ENCODE measurements around the gene LAD1. TPM values are rescaled to one million over a fixed set of nuclear protein-coding genes. Genes with fewer than 3 reads are reported as not detected.

Gene LAD1
- polyA plus RNA-seq, 6 donors from 2014 or later, result not detected

- peak overlapping the region in 1 of 6 donors; percentile 3 for H3K27ac Mint-ChIP-seq
- H3K4me3 Mint-ChIP-seq, result no peak overlapping the region
- H3K36me3 Mint-ChIP-seq, result no peaks in the 10 kb centered on the region
- DNase-seq (no peak), ATAC-seq (ENCODE audit: low read depth in 2 of 2) (no peak)
- no peaks in the 10 kb centered on the region for H3K9me3 Mint-ChIP-seq
- H3K27me3 Mint-ChIP-seq, result peaks cover 12 to 41% (median 41%) of the 10 kb centered on the region in 3 donors
- peaks cover 0 to 6% (median 4%) of the 10 kb centered on the region in 3 donors for H3K4me1 Mint-ChIP-seq
These were observed 10.3 kb upstream of the LAD1 start for GRCh38 chr1:201409440-201409839.

GRCh38 chr1:201408834-201409200 is 9.7 kb upstream of the LAD1 start:
- peaks cover 12 to 43% (median 41%) of the 10 kb centered on the region in 3 donors for H3K27me3 Mint-ChIP-seq
- ATAC-seq (ENCODE audit: low read depth in 2 of 2), result no peak
- no peaks in the 10 kb centered on the region for H3K36me3 Mint-ChIP-seq
- no peak overlapping the region for H3K27ac Mint-ChIP-seq
- no peaks in the 10 kb centered on the region for H3K9me3 Mint-ChIP-seq
- H3K4me1 Mint-ChIP-seq, result peaks cover 0 to 6% (median 4%) of the 10 kb centered on the region in 3 donors
- H3K4me3 Mint-ChIP-seq, result peak overlapping the region in 1 of 8 donors; percentile 47
- no peak for DNase-seq

- no peaks in the 10 kb centered on the region for H3K36me3 Mint-ChIP-seq
- DNase-seq (peak; percentile 28), ATAC-seq (ENCODE audit: low read depth in 2 of 2) (peak; percentile 39 to 47)
- no peak overlapping the region for H3K27ac Mint-ChIP-seq
- peaks cover 0 to 6% (median 4%) of the 10 kb centered on the region in 3 donors for H3K4me1 Mint-ChIP-seq
- H3K4me3 Mint-ChIP-seq, result peak overlapping the region in 1 of 8 donors; percentile 21
- no peaks in the 10 kb centered on the region for H3K9me3 Mint-ChIP-seq
- H3K27me3 Mint-ChIP-seq, result peaks cover 12 to 43% (median 41%) of the 10 kb centered on the region in 3 donors
These were observed 9.2 kb upstream of the LAD1 start for GRCh38 chr1:201408176-201408833.

- Mint-ChIP-seq H3K4me3 (no peak overlapping the region), H3K27ac (peak overlapping the region in 1 of 6 donors; percentile 42), H3K36me3 (no peaks in the 10 kb centered on the region), H3K4me1 (peaks cover 0 to 6% (median 4%) of the 10 kb centered on the region in 3 donors), H3K9me3 (no peaks in the 10 kb centered on the region), H3K27me3 (peaks cover 9 to 43% (median 41%) of the 10 kb centered on the region in 3 donors)
- DNase-seq, result no peak
- no peak for ATAC-seq (ENCODE audit: low read depth in 2 of 2)
These were observed 7.8 kb upstream of the LAD1 start for GRCh38 chr1:201406831-201407406.

- no peak for DNase-seq
- Mint-ChIP-seq H3K4me3 (no peak overlapping the region), H3K36me3 (no peaks in the 10 kb centered on the region), H3K27ac (no peak overlapping the region), H3K9me3 (no peaks in the 10 kb centered on the region), H3K27me3 (peaks cover 11 to 34% (median 32%) of the 10 kb centered on the region in 3 donors), H3K4me1 (peaks cover 0 to 6% (median 4%) of the 10 kb centered on the region in 3 donors)
- ATAC-seq (ENCODE audit: low read depth in 2 of 2), result no peak
These were observed 6.3 kb upstream of the LAD1 start for GRCh38 chr1:201405484-201405831.

GRCh38 chr1:201404722-201405483 is 5.8 kb upstream of the LAD1 start:
- ATAC-seq (ENCODE audit: low read depth in 2 of 2), result no peak
- Mint-ChIP-seq H3K36me3 (no peaks in the 10 kb centered on the region), H3K27ac (no peak overlapping the region), H3K4me3 (no peak overlapping the region), H3K4me1 (peaks cover 0 to 6% (median 4%) of the 10 kb centered on the region in 3 donors), H3K9me3 (no peaks in the 10 kb centered on the region), H3K27me3 (peaks cover 16 to 31% (median 28%) of the 10 kb centered on the region in 3 donors)
- DNase-seq, result no peak

GRCh38 chr1:201404055-201404454 is 4.9 kb upstream of the LAD1 start:
- no peak overlapping the region for H3K27ac Mint-ChIP-seq
- no peaks in the 10 kb centered on the region for H3K36me3 Mint-ChIP-seq
- no peak overlapping the region for H3K4me3 Mint-ChIP-seq
- H3K27me3 Mint-ChIP-seq, result peaks cover 12 to 26% (median 20%) of the 10 kb centered on the region in 3 donors
- no peaks in the 10 kb centered on the region for H3K9me3 Mint-ChIP-seq
- peaks cover 0 to 6% (median 4%) of the 10 kb centered on the region in 3 donors for H3K4me1 Mint-ChIP-seq
- ATAC-seq (ENCODE audit: low read depth in 2 of 2), result no peak
- DNase-seq, result no peak

- no peak for DNase-seq
- Mint-ChIP-seq H3K4me3 (no peak overlapping the region), H3K9me3 (no peaks in the 10 kb centered on the region), H3K36me3 (no peaks in the 10 kb centered on the region), H3K27me3 (peaks cover 12 to 27% (median 20%) of the 10 kb centered on the region in 3 donors), H3K4me1 (peaks cover 3 to 6% (median 6%) of the 10 kb centered on the region in 3 donors), H3K27ac (no peak overlapping the region)
- ATAC-seq (ENCODE audit: low read depth in 2 of 2), result no peak
These were observed 4.2 kb upstream of the LAD1 start for GRCh38 chr1:201403359-201403758.

GRCh38 chr1:201401700-201402099 is 2.6 kb upstream of the LAD1 start:
- no peak for DNase-seq
- no peak overlapping the region for H3K27ac Mint-ChIP-seq
- H3K4me1 Mint-ChIP-seq, result peaks cover 0 to 12% (median 0%) of the 10 kb centered on the region in 3 donors
- no peak overlapping the region for H3K4me3 Mint-ChIP-seq
- no peaks in the 10 kb centered on the region for H3K9me3 Mint-ChIP-seq
- ATAC-seq (ENCODE audit: low read depth in 2 of 2), result no peak
- no peaks in the 10 kb centered on the region for H3K36me3 Mint-ChIP-seq
- H3K27me3 Mint-ChIP-seq, result peaks cover 20 to 36% (median 29%) of the 10 kb centered on the region in 3 donors

GRCh38 chr1:201400852-201401230 is 1.7 kb upstream of the LAD1 start:
- H3K36me3 Mint-ChIP-seq, result no peaks in the 10 kb centered on the region
- no peaks in the 10 kb centered on the region for H3K9me3 Mint-ChIP-seq
- DNase-seq (no peak), ATAC-seq (ENCODE audit: low read depth in 2 of 2) (no peak)
- H3K4me1 Mint-ChIP-seq, result peaks cover 0 to 12% (median 0%) of the 10 kb centered on the region in 3 donors
- no peak overlapping the region for H3K4me3 Mint-ChIP-seq
- H3K27me3 Mint-ChIP-seq, result peaks cover 26 to 42% (median 35%) of the 10 kb centered on the region in 3 donors
- no peak overlapping the region for H3K27ac Mint-ChIP-seq

GRCh38 chr1:201400212-201400851 is 1.2 kb upstream of the LAD1 start:
- no peak for ATAC-seq (ENCODE audit: low read depth in 2 of 2)
- peak overlapping the region in 1 of 8 donors; percentile 26 for H3K4me3 Mint-ChIP-seq
- peaks cover 31 to 40% (median 35%) of the 10 kb centered on the region in 3 donors for H3K27me3 Mint-ChIP-seq
- H3K36me3 Mint-ChIP-seq, result no peaks in the 10 kb centered on the region
- no peak overlapping the region for H3K27ac Mint-ChIP-seq
- H3K9me3 Mint-ChIP-seq, result no peaks in the 10 kb centered on the region
- peaks cover 0 to 12% (median 0%) of the 10 kb centered on the region in 3 donors for H3K4me1 Mint-ChIP-seq
- DNase-seq, result no peak

GRCh38 chr1:201399352-201400126 is 415 bp upstream of the LAD1 start:
- ATAC-seq (ENCODE audit: low read depth in 2 of 2) (no peak), DNase-seq (no peak)
- Mint-ChIP-seq H3K27ac (no peak overlapping the region), H3K4me1 (peaks cover 0 to 12% (median 0%) of the 10 kb centered on the region in 3 donors), H3K36me3 (no peaks in the 10 kb centered on the region), H3K27me3 (peaks cover 31 to 42% (median 41%) of the 10 kb centered on the region in 3 donors), H3K9me3 (no peaks in the 10 kb centered on the region), H3K4me3 (peak overlapping the region in 2 of 8 donors; percentile 26 to 44)

- ATAC-seq (ENCODE audit: low read depth in 2 of 2) (no peak), DNase-seq (no peak)
- H3K27me3 Mint-ChIP-seq, result peaks cover 40 to 56% (median 52%) of the 10 kb centered on the region in 3 donors
- H3K9me3 Mint-ChIP-seq, result no peaks in the 10 kb centered on the region
- no peak overlapping the region for H3K27ac Mint-ChIP-seq
- H3K4me3 Mint-ChIP-seq, result no peak overlapping the region
- H3K36me3 Mint-ChIP-seq, result no peaks in the 10 kb centered on the region
- peaks cover 0 to 12% (median 0%) of the 10 kb centered on the region in 3 donors for H3K4me1 Mint-ChIP-seq
These were observed 1.4 kb downstream of the LAD1 start for GRCh38 chr1:201397675-201398074.

Data from naive B cell (primary cell).